ENCODE measurements around the gene PTPN6. TPM values are rescaled to one million over a fixed set of nuclear protein-coding genes. Genes with fewer than 3 reads are reported as not detected.

PTPN6 gene
- total and polyA plus RNA-seq, 2 of the 4 experiments (the other 2 are of a cell fraction) = under 0.01 to 0.14 TPM

DNA sequence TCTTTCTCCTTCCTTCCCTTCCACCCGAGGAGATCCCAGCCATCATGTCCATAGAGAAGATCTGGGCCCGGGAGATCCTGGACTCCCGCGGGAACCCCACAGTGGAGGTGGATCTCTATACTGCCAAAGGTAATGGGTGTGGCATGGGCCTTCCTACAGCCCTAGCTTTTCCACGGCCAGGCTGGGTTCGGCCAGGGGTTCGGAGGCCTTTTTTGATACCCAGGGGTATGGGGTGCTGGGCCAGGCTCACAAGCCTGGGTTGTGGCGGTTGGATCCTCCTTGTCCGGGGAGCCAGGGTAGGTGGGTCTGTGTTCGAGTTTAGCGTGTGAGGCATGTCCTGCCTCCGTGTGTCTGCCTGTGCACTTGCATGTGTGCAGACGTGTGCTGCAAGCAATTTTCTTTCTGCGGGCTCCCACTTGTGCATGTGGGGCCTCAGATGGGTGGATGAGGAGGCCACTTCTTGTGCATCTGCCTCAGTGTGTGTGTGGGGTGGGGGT, 35.3 kb upstream of the PTPN6 start:
- Histone ChIP-seq H3K4me1 (ENCODE audit: control insufficient read depth, insufficient read depth, low read length) (peaks cover 24% of the 10 kb centered on the region), H2AFZ (replicated peaks; ENCODE audit: low read length, poor library complexity) (peak overlapping the region; percentile 61), H3K27ac (ENCODE audit: insufficient read depth, low read length) (no peak overlapping the region; the same call in 1 of the 2 replicates), H3K9me3 (ENCODE audit: control insufficient read depth, insufficient read depth, low read length) (no peaks in the 10 kb centered on the region), H2BK15ac (ENCODE audit: low read depth, low read length) (no peak overlapping the region), H4K91ac (ENCODE audit: insufficient read depth, low read depth, low read length) (no peak overlapping the region), H3K56ac (ENCODE audit: extremely low read depth, insufficient read depth, low read length) (no peak overlapping the region), H2BK20ac (ENCODE audit: low read depth, low read length) (no peak overlapping the region), H3K79me1 (ENCODE audit: low read depth in 1 of 2, low read length in 2 of 2) (peaks cover 37 to 41% of the 10 kb centered on the region in 2 experiments), H3K23ac (ENCODE audit: low read depth, low read length) (no peak overlapping the region), H2AK9ac (replicated peaks; ENCODE audit: low read depth, low read length, poor library complexity) (peak overlapping the region; percentile 33), H3K4me2 (ENCODE audit: low read depth, low read length) (peak overlapping the region; percentile 96), H4K5ac (ENCODE audit: low read depth, low read length) (no peak overlapping the region), H3K4ac (ENCODE audit: low read depth, low read length) (no peak overlapping the region), H3K14ac (replicated peaks; ENCODE audit: low read depth, low read length) (0 out of 2 replicates have a peak overlapping the region, but pooled peaks have one; percentile 33), H4K8ac (ENCODE audit: low read depth in 2 of 2, low read length in 2 of 2) (no peak overlapping the region), H2AK5ac (ENCODE audit: low read depth, low read length) (peak overlapping the region; percentile 48), H3K4me3 (ENCODE audit: insufficient read depth, low read depth, low read length) (peak overlapping the region; percentile 90; the same call in 1 of the 2 replicates), H2BK120ac (ENCODE audit: low read depth, low read length) (no peak overlapping the region), H2BK5ac (ENCODE audit: low read depth, low read length, poor library complexity, severe bottlenecking) (no peak overlapping the region), H3K36me3 (ENCODE audit: control insufficient read depth, insufficient read depth, low read length) (peaks cover 29% of the 10 kb centered on the region), H4K20me1 (ENCODE audit: insufficient read depth, low read length) (0 out of 2 replicates have a peak, but pooled peaks cover 6% of the 10 kb centered on the region), H3K9me1 (ENCODE audit: insufficient read depth, low read length) (peaks cover 8% of the 10 kb centered on the region; the same call in 1 of the 2 replicates), H3K27me3 (ENCODE audit: control insufficient read depth, insufficient read depth, low read length) (no peaks in the 10 kb centered on the region), H3K18ac (ENCODE audit: low read depth, low read length) (no peak overlapping the region), H3K9ac (ENCODE audit: low read depth, low read length) (peak overlapping the region; percentile 45; the same call in 1 of the 2 replicates)
- in situ Hi-C loops (cut with MboI; ENCODE audit: low sequenced_read_pairs) (no loop called here), dilution Hi-C loops (cut with HindIII; ENCODE audit: low sequenced_read_pairs, unreplicated experiment) (no loop called here), intact Hi-C loops (cut with micrococcal nuclease) (no loop called here)
- POLR2A ChIA-PET (ENCODE audit: unreplicated experiment) = no interaction called here
- BruUV-seq (replicated peaks) = no TSS peak
- 98% methylated on average over 5 of the region's 14 CpGs; no CpG with 5 or more reads in 1 of the 2 experiments for WGBS, 2 experiments (ENCODE audit: extremely low coverage in 2 of 2, insufficient read length in 1 of 2)
- ATAC-seq (ENCODE audit: low read depth) (no peak), DNase-seq (no peak)
- CTCF ChIA-PET = no interaction called here
- TF ChIP-seq SMC3 (IDR thresholded peaks at IDR 0.05; ENCODE audit: low read depth, low read length) (no peak), MXI1 (IDR thresholded peaks at IDR 0.05; ENCODE audit: borderline replicate concordance, low read depth, low read length) (no peak), RFX5 (IDR thresholded peaks at IDR 0.05; ENCODE audit: low read depth, low read length) (no peak)
